Fibroblast of the aortic adventitia (primary cell): Measurements from ENCODE around the gene IGBP1. TPM values are rescaled to one million over a fixed set of nuclear protein-coding genes. Genes with fewer than 3 reads are reported as not detected.

Source experiments
- DNase-seq: peaks from one replicate; pipeline ENCODE4 v3.0.0-alpha.2; 2010; ENCODE audit warnings: low read depth
- H3K4me3 ChIP-seq: 2 replicates; pipeline ENCODE4 v1.5.1; 2011; ENCODE audit warnings: low read depth, mild to moderate bottlenecking, control low read depth, low read length, moderate library complexity
- total RNA-seq: library from RNA; depleted of rRNA; stranded (reverse); fragments of >200 nt; gene quantifications from 2 replicates; pipeline ENCODE4 v1.2.3, GENCODE V29; 2012; ENCODE audit warnings: low replicate concordance
- TF ChIP-seq, protein P1 (sequence below): IDR thresholded peaks from 2 replicates; pipeline ENCODE4 v1.5.1; 2011; ENCODE audit warnings: mild to moderate bottlenecking, low read length, control low read depth, inconsistent platforms; ENCODE audit not compliant: insufficient read depth

The IGBP1 gene
- total RNA-seq = 64.6 and 117 TPM in 2 replicates

DNA sequence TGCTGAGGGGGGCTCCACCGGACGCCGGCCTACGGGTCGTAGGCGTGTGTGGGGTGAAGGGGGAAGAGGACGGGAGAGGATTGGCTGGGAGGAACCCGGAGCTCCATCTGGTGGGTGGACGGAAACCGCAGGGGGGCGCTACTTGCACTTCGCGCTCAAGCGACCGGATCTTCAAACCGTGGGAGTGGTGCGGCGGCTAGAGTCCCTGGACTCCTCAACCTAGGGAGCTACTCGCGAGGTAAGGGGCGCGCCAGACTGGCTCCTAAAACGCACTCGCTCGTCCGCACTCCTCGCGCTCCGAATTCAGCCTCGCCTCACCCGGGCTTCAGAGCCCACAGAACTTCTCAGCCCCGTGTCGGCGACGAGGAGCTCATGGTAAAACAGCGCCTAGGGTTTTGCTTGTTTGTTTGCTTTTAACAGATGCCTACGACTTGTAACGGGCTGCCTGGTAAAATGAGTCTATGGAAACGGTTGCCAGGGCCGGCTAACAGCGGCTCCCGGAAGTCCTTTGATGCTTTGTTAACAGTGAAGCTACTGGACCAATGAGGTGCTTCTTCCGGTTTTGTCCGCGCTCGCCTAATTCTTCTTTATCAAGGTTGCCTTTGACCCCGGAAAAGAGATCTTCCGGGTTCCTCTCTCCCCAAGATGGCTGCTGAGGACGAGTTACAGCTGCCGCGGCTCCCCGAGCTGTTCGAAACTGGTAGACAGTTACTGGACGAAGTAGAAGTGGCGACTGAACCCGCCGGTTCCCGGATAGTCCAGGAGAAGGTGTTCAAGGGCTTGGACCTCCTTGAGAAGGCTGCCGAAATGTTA, at the start of gene IGBP1:
Gene IGBP1 (plus strand): TSS at position 145 of the 813 bp plus-strand sequence. CDS start 501 bp downstream, at position 646.
- peak; percentile 82 for DNase-seq
- H3K4me3 ChIP-seq = peak within 1 kb of the TSS; percentile 78
- TF ChIP-seq, protein P1, sequence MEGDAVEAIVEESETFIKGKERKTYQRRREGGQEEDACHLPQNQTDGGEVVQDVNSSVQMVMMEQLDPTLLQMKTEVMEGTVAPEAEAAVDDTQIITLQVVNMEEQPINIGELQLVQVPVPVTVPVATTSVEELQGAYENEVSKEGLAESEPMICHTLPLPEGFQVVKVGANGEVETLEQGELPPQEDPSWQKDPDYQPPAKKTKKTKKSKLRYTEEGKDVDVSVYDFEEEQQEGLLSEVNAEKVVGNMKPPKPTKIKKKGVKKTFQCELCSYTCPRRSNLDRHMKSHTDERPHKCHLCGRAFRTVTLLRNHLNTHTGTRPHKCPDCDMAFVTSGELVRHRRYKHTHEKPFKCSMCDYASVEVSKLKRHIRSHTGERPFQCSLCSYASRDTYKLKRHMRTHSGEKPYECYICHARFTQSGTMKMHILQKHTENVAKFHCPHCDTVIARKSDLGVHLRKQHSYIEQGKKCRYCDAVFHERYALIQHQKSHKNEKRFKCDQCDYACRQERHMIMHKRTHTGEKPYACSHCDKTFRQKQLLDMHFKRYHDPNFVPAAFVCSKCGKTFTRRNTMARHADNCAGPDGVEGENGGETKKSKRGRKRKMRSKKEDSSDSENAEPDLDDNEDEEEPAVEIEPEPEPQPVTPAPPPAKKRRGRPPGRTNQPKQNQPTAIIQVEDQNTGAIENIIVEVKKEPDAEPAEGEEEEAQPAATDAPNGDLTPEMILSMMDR = peak; percentile 60

DNA sequence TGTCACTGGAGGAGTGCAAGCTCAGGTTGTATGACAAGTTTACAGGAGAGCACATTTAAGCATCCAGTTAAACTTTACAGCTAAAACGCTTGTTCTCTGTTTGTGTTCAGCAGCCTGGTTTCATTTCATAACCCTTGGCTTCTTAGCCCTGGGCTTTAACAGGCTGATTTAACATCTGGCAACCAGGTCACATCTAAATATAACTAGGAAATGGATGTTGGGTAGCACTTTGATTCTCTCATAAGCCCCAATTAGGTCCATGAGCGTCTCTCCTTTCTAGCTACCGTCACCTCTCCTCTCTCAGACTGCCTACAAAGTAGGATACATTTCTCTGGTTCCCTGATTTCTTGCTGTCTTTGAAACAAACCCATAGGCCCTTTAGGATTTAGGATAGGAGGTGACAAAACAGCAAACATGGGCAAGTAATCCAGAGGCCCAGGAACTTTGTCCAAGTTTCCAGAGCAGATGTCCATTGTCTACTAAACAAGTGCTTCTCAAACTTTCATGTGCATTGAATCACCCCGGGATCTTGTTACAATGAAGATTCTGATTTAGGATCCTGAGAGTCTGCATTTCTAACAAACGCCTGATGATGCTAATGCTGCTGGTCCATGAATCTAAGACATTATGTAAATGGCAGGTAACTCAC, 48.5 kb upstream of the IGBP1 start:
- no peak overlapping the region for H3K4me3 ChIP-seq
- DNase-seq = no peak
- TF ChIP-seq, protein P1 = no peak

DNA sequence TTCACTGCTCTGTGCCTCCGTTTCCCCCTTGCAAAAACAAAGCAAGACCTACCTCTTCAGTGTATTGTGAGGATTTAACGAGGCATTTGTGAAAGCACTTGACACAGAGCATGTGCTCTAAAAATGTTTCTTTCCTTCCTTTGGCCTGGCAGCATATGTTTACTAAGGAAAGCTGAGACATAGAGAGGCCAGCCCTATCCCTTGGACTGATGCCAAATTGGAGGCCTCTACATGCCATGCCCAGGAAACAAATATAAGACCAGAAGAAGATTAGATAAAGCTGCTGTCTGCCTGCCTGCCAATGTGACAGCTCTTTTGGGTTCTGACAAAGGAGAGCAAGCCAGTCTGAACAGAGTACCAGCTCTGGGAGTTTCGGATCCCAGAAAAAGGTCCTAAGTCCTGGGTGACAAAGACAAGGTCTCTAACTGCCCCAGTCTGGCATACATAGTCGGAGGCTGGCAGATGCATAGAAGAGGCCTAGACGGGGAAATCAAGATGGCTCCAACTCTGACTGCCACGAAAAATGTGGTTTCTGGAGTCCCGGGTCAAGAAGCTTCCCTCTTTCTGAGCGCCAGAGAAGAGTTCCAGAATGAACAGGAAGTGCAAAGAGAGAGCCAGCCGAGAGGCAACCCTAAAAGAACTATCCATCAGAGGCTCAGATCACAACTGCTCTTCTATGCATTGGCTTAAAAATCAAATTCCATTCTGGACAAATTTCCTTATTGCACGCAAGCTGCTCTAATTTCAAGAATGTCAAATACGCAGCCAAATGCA, 45.2 kb upstream of the IGBP1 start:
- no peak overlapping the region for H3K4me3 ChIP-seq
- TF ChIP-seq, protein P1 = no peak
- peak; percentile 70 for DNase-seq

DNA sequence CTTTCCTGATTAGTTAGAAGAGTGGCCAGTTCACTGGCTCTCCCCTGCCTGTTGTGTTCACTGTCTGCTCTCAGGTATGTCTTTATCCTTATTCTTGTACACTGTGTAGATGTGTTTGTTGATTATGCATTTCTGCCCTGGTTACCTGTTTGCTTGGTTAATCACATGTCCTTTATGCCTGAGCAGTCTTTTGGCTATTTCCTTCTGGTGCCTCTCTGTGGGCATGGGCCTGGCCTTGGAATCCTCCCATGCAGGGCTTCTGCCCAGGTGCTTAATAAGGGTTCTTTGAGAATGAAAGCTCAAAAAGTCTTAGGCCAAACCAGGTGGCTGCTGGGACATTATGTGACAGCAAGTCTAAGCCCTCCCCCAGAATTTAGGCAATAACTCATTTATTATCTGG, 44.5 kb upstream of the IGBP1 start:
- no peak for DNase-seq
- TF ChIP-seq, protein P1 = no peak
- no peak overlapping the region for H3K4me3 ChIP-seq

DNA sequence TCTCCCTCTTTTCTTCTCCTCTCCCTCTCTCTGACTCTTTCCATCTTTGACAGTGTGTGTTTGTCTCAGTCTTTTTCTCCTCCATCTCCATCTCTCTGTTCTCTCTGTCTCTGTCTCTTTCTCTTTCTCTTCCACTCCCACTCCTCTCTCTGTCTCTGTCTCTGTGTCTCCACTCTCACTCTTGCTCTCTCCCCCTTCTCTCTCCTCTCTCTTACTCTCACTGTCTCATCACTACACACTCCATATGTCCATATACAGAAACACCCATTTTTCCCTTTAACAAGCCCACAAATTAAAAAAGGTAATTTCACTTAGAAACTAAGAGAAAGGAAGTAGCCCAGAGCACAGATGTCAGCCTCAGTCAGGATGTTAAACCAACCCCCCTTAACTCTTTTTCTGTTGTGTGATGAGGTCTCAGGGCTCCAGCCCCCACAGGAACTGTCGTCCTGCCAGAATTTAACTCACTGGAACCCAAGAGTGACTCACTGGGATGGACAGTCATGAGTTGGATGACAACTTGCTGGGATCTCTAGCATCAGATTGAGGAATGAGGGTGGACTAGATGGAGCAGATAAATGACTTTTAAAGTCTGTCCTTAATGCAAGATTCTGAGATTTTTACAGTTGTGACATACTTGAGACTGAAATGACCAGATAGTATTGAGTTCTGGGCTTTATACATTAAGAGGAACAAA, 43.5 kb upstream of the IGBP1 start:
- peak; percentile 25 for DNase-seq
- TF ChIP-seq, protein P1 = no peak
- H3K4me3 ChIP-seq = no peak overlapping the region

DNA sequence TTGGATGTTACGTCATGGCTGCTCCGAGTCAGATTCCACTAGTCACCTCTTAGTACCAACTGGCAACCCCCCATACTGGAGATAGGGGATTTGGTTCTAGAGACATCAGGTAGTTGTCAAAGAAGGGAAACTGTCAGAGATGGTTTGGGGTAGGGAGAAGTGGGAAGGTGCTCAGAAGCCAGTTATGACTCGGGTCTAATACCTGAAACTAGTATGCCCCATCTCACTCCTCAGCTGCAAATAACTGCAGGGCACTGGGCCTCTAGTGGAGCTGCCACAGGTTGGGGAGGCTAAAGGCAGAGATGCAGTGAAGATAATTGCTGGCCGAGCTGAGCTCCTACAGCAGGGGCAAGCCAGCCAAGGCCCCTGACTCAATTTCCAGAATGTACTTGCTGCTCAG, 41.0 kb upstream of the IGBP1 start:
- no peak overlapping the region for H3K4me3 ChIP-seq
- DNase-seq = no peak
- TF ChIP-seq, protein P1 = no peak
